HG03558 (cell line): ENCODE data around the gene NCOA1.
"Not testable (repeated sequence)": the region's sequence is repeated elsewhere in the genome, so short reads cannot be mapped to it uniquely, and the experiment has no call there.

Source experiments
- ATAC-seq: cut with Tn5 transposase; IDR thresholded peaks from one replicate; pipeline ENCODE4 v1.9.1; 2021; ENCODE audit warnings: moderate number of reproducible peaks; ENCODE audit not compliant: unreplicated experiment; ENCODE audit errors: extremely low read depth

NCOA1 gene

GRCh38 chr2:24672589-24672988 lies 181.5 kb downstream of the NCOA1 start:
- ATAC-seq, result no peak

DNA sequence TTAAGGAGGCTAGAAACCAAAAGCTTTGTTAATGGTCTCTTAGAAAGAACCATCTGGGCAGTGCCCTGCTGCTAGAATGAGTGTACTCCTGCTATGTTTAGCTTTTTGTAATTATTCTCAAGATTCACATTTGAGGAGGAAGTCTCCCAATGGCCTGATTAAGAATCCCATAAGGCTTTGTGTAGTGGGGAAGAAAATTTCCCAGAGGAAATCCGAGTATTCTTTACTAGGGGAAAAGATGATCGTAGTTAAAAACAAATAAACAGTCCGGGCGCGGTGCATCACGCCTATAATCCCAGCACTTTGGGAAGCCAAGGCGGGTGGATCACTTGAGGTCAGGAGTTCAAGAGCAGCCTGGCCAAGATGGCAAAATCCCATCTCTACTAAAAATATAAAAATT lies 184.3 kb downstream of the NCOA1 start:
- no peak for ATAC-seq

- no peak for ATAC-seq
These were observed 185.4 kb downstream of the NCOA1 start for GRCh38 chr2:24676493-24676892.

GRCh38 chr2:24678066-24678465 lies 187.0 kb downstream of the NCOA1 start:
- not testable (repeated sequence) for ATAC-seq

DNA sequence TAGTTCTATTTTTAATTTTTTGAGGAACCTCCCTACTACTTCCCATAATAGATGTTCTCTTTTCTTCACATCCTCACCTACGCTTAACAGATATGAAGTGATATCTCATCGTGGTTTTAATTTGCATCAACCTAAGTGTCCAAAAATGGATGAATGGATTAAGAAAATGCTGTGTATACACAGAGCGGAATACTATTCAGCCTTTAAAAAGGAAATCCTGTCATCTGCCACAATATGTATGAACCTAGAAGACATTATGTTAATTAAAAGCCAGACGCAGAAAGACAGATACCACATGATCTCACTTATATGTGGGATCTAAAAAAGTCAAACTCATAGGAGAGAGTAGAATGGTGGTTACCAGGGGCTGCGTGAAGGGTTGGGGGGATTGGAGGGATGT lies 189.1 kb downstream of the NCOA1 start:
- ATAC-seq, result no peak

DNA sequence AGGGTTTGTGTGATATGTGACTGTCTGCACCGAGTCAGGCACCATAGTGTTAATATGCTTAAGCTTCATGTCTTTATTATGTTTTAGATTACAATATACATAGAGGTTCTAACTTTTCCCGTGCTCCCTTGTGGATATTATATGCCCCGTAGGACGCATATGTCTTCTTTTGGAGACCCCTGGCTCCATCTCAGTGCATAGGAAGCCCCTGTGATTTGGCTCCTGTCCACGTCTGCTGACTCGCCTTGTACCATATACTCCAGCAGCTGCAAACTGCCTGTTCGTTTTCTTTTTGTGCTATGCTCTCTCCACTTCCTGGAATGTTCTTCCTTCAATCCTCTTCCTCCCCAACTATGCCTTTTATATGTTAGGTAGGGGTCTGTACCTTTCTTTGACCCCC lies 191.2 kb downstream of the NCOA1 start:
- ATAC-seq, result no peak

DNA sequence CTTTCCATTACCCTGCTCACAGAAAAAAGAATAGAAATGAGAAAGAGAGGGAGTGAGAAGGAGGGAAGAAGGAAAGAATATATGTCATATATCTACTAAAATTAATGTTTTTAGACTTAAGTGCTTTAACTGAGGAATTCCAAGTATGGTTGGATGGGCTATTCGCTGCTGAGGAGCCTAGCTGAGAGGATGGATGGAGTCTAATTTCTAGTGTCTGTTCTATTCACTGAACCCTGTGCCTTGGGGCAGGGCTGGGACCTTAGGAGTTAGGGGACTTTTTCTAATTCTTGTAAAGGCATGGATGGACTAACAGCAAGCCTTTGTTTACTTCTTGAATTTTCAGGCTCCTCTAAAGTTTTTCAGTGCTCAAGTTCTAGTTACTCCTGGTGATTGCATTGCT lies 192.4 kb downstream of the NCOA1 start:
- no peak for ATAC-seq

GRCh38 chr2:24690524-24690923 lies 199.5 kb downstream of the NCOA1 start:
- ATAC-seq, result no peak

GRCh38 chr2:24691806-24692205 lies 200.8 kb downstream of the NCOA1 start:
- no peak for ATAC-seq

GRCh38 chr2:24697792-24698191 lies 206.7 kb downstream of the NCOA1 start:
- no peak for ATAC-seq

- no peak for ATAC-seq
These were observed 211.7 kb downstream of the NCOA1 start for GRCh38 chr2:24702800-24703199.

DNA sequence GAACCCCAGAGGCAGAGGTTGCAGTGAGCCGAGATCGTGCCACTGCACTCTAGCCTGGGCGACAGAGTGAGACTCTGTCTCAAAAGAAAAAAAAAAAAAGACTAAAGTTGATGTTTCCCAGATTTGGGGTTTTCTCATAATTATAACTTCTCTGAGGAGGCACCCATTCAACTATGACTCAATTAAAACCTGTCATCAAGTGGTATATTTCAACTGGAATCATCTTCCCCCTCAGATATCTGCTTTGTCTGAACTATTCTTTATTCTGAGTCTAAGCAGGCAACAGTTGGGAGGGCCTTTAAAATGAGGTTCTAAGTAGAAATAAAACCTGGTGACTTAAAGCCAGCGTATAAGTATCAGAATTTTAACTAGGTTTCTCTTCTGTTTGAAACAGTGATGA lies 213.6 kb downstream of the NCOA1 start:
- ATAC-seq, result no peak

GRCh38 chr2:24707143-24707542 lies 216.1 kb downstream of the NCOA1 start:
- ATAC-seq, result no peak

GRCh38 chr2:24708537-24709152 lies 217.6 kb downstream of the NCOA1 start:
- no peak for ATAC-seq

DNA sequence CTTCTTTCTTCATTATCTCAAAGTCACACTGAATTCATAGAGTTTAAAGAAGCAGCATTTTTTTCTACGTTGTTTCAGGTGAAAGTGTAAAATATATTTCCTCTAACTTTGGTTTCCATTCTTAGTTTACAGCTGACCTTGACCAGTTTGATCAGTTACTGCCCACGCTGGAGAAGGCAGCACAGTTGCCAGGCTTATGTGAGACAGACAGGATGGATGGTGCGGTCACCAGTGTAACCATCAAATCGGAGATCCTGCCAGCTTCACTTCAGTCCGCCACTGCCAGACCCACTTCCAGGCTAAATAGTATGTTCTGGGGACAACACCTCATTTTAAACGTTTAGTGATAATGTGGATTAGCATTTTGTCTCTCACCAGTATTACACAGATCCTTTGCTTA lies 219.8 kb downstream of the NCOA1 start:
- no peak for ATAC-seq

DNA sequence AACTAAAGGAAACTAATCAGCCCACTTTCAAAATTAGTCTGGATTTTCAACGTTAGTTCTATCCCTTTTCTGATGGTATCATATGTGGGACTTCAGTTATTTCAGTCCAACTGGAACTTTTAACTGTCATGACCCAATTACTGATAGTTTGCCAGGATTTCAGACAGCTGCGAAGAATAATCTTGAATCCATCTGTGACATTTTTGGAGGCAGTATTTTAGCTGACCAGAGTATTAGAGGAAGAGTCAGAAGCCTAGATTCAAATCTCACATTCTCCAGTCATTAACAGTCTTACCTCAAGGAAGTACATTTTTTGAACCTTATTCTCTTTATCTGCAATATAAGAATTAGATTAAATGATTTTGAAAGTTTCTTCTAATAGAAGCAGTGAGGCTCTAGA lies 220.8 kb downstream of the NCOA1 start:
- no peak for ATAC-seq

- no peak for ATAC-seq
These were observed 221.2 kb downstream of the NCOA1 start for GRCh38 chr2:24712296-24712695.

GRCh38 chr2:24717263-24717951 lies 226.4 kb downstream of the NCOA1 start:
- no peak for ATAC-seq

GRCh38 chr2:24720310-24720709 lies 229.3 kb downstream of the NCOA1 start:
- peak; percentile 61 for ATAC-seq

DNA sequence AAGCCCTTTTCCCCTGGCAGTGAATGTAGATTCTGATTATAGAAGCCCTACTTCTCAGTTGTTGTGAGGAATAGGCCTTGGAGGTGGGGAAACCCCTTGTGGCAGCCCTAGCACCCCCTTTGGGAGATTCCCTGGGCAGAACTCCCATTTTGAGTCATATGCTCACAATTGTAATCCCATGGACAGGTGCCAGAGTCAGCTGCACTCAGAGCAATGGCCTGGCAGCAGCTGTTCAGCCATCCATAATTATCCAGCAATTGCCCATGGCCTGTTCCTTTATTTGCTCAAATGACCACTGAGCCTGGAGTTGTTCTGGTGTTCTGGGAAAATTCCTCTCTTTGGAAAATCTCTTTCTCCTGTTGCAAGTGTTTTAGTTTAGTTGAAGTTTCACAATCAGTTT lies 230.4 kb downstream of the NCOA1 start:
- ATAC-seq, result no peak

- no peak for ATAC-seq
These were observed 231.2 kb downstream of the NCOA1 start for GRCh38 chr2:24722141-24722790.

GRCh38 chr2:24723191-24723590 lies 232.1 kb downstream of the NCOA1 start:
- no peak for ATAC-seq
